ENCODE measurements around the gene ABCC4.

The ABCC4 gene

GRCh38 chr13:95155093-95155492 lies 146.2 kb downstream of the ABCC4 start:
- DNase-seq (ENCODE audit: low read depth in 3 of 3), result no peak

- no peak for DNase-seq (ENCODE audit: low read depth in 3 of 3)
Observed at GRCh38 chr13:95154413-95154886, 146.8 kb downstream of the ABCC4 start.

GRCh38 chr13:95153647-95154412 lies 147.4 kb downstream of the ABCC4 start:
- no peak for DNase-seq (ENCODE audit: low read depth in 3 of 3)

GRCh38 chr13:95151942-95152587 lies 149.2 kb downstream of the ABCC4 start:
- no peak for DNase-seq (ENCODE audit: low read depth in 3 of 3)

GRCh38 chr13:95150555-95150954 lies 150.7 kb downstream of the ABCC4 start:
- no peak for DNase-seq (ENCODE audit: low read depth in 3 of 3)

GRCh38 chr13:95146486-95146885 lies 154.8 kb downstream of the ABCC4 start:
- no peak for DNase-seq (ENCODE audit: low read depth in 3 of 3)

GRCh38 chr13:95145587-95145986 lies 155.7 kb downstream of the ABCC4 start:
- no peak for DNase-seq (ENCODE audit: low read depth in 3 of 3)

- no peak for DNase-seq (ENCODE audit: low read depth in 3 of 3)
Observed at GRCh38 chr13:95140502-95140901, 160.7 kb downstream of the ABCC4 start.

- no peak for DNase-seq (ENCODE audit: low read depth in 3 of 3)
Observed at GRCh38 chr13:95138876-95139585, 162.2 kb downstream of the ABCC4 start.

- no peak for DNase-seq (ENCODE audit: low read depth in 3 of 3)
Observed at GRCh38 chr13:95137096-95137495, 164.2 kb downstream of the ABCC4 start.

- DNase-seq (ENCODE audit: low read depth in 3 of 3), result no peak
Observed at GRCh38 chr13:95136638-95137037, 164.6 kb downstream of the ABCC4 start.

- no peak for DNase-seq (ENCODE audit: low read depth in 3 of 3)
Observed at GRCh38 chr13:95133498-95133897, 167.8 kb downstream of the ABCC4 start.

- DNase-seq (ENCODE audit: low read depth in 3 of 3), result no peak
Observed at GRCh38 chr13:95129004-95129403, 172.2 kb downstream of the ABCC4 start.

- no peak for DNase-seq (ENCODE audit: low read depth in 3 of 3)
Observed at GRCh38 chr13:95128045-95128643, 173.1 kb downstream of the ABCC4 start.

GRCh38 chr13:95124959-95125358 lies 176.3 kb downstream of the ABCC4 start:
- DNase-seq (ENCODE audit: low read depth in 3 of 3), result no peak

GRCh38 chr13:95123726-95124125 lies 177.5 kb downstream of the ABCC4 start:
- no peak for DNase-seq (ENCODE audit: low read depth in 3 of 3)

- DNase-seq (ENCODE audit: low read depth in 3 of 3), result no peak
Observed at GRCh38 chr13:95122063-95122462, 179.2 kb downstream of the ABCC4 start.

- DNase-seq (ENCODE audit: low read depth in 3 of 3), result no peak
Observed at GRCh38 chr13:95121516-95121915, 179.7 kb downstream of the ABCC4 start.

GRCh38 chr13:95120650-95121049 lies 180.6 kb downstream of the ABCC4 start:
- DNase-seq (ENCODE audit: low read depth in 3 of 3), result no peak

GRCh38 chr13:95118541-95119324 lies 182.5 kb downstream of the ABCC4 start:
- no peak for DNase-seq (ENCODE audit: low read depth in 3 of 3)

GRCh38 chr13:95117092-95117491 lies 184.2 kb downstream of the ABCC4 start:
- DNase-seq (ENCODE audit: low read depth in 3 of 3), result no peak
